Measurements from ENCODE around the gene ATXN7. TPM values are rescaled to one million over a fixed set of nuclear protein-coding genes. Genes with fewer than 3 reads are reported as not detected.

The ATXN7 gene
- total RNA-seq, 4 donors from 2014 or later = 29.2 to 44.2 (median 38.3) TPM

DNA sequence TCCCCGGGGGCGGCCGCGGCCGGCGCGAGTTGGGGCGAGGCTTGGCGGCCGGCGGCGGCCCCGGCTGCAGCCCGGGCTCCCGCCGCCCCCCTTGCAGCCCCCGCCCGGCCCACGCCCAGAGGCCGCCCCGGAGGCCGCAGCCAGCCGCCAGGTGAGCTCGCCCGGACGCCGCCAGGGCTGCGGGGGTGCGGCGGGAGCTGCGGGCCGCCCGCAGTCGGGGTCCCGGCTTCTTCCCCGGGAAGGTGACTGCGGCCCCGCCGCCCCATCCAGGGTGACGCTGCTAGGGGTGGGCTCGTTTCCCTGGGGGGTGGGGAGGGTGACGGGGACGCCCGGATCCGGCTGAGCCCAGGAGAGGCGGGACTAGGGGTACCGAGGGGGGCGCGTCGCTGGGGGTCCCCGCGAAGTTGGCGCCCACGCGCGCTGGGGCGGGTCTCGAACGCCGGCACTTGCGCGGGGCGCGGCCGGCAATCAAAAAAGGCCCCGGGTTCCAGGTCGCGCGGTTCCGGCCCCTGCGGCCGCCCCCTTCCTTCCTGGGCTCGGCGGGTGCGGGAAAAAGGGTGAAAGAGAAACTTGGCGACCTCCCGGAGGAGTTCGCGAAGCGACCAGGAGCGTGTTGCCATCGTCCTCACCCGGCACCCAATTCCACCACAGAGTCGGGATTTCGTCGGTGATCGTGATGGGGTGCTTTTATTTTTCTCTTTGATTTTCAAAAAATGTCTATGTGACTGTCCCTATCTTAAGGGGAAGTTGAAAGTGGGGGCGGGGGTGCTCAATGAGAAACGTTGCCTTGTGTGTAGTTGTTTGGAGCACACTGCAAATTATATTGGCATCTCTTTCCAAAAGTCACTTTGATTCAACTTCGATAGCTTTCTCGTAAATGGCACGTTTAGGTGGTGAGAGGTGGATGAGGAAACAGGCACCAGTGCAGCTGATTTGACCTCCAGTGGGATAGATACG, 619 bp downstream of the ATXN7 start:
- Histone ChIP-seq H3K27me3 (no peaks in the 10 kb centered on the region), H3K4me3 (peak overlapping the region; percentile 81 to 99 (median 98)), H3K36me3 (no peaks in the 10 kb centered on the region), H3K9me3 (no peaks in the 10 kb centered on the region), H3K27ac (peak overlapping the region; percentile 67 to 96 (median 95)), H3K4me1 (peaks cover 0 to 37% (median 8%) of the 10 kb centered on the region in 4 donors)
- WGBS, 2 donors = 0 to 1% methylated on average over 49 to 54 of the region's 93 CpGs
- DNase-seq (ENCODE audit: low spot score in 2 of 2) = peak in 1 of 2 donors; percentile 58
- TF ChIP-seq POLR2A (IDR thresholded peaks at IDR 0.05) = no peak
- TF ChIP-seq EP300 (IDR thresholded peaks at IDR 0.05) = peak in 1 of 2 donors; percentile 10
- TF ChIP-seq CTCF (IDR thresholded peaks at IDR 0.05) = no peak

- H3K27ac ChIP-seq = peak overlapping the region; percentile 67 to 96 (median 95)
- WGBS, 2 donors = 2 to 6% methylated on average over 3 of the region's 3 CpGs
- H3K9me3 ChIP-seq = no peaks in the 10 kb centered on the region
- DNase-seq (ENCODE audit: low spot score in 2 of 2) = no peak
- H3K36me3 ChIP-seq = no peaks in the 10 kb centered on the region
- no peak for TF ChIP-seq POLR2A (IDR thresholded peaks at IDR 0.05)
- no peak for TF ChIP-seq CTCF (IDR thresholded peaks at IDR 0.05)
- no peak for TF ChIP-seq EP300 (IDR thresholded peaks at IDR 0.05)
- peak overlapping the region; percentile 81 to 99 (median 98) for H3K4me3 ChIP-seq
- no peaks in the 10 kb centered on the region for H3K27me3 ChIP-seq
- H3K4me1 ChIP-seq = peaks cover 0 to 37% (median 8%) of the 10 kb centered on the region in 4 donors
Observed at GRCh38 chr3:63864965-63865327, 1.3 kb downstream of the ATXN7 start.

GRCh38 chr3:63867225-63867624, 3.6 kb downstream of the ATXN7 start:
- DNase-seq (ENCODE audit: low spot score in 2 of 2) = no peak
- no peak overlapping the region for H3K27ac ChIP-seq
- H3K36me3 ChIP-seq = no peaks in the 10 kb centered on the region
- peaks cover 0 to 31% (median 8%) of the 10 kb centered on the region in 4 donors for H3K4me1 ChIP-seq
- H3K4me3 ChIP-seq = no peak overlapping the region
- TF ChIP-seq EP300 (IDR thresholded peaks at IDR 0.05) (no peak), POLR2A (IDR thresholded peaks at IDR 0.05) (no peak), CTCF (IDR thresholded peaks at IDR 0.05) (no peak)
- 90 to 92% methylated on average over 1 of the region's 1 CpG for WGBS, 2 donors
- no peaks in the 10 kb centered on the region for H3K9me3 ChIP-seq
- H3K27me3 ChIP-seq = no peaks in the 10 kb centered on the region

DNA sequence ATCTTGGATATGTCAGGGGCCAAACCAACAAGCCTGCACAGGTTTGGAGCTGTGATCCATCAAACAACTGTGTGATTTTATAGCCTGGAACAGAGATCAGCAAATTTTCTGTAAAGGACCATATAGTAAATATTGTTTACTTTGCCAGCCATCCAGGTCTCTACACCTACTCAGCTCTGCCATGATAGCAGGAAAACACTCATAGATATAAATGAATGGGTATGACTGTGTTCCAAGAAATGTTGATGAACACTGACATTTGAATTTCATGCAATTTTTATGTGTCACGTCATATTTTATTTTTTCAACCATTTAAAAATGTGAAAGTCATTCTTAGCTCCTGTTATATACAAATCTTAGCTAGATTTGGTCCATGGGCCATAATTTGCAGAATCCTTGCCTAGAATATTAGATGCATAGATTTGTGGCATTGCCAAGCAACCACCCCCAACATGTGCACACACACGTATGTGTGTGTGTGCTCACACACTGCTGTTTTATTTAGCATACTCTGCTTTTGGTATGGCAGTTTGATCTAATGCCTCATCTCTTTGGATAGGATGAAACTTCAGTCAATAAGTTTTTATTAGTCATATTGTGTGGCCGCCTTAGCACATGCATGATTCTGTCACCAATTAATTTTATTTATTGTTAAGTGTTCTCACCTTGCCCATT, 6.4 kb downstream of the ATXN7 start:
- DNase-seq (ENCODE audit: low spot score in 2 of 2) = no peak
- TF ChIP-seq POLR2A (IDR thresholded peaks at IDR 0.05) = no peak
- TF ChIP-seq EP300 (IDR thresholded peaks at IDR 0.05) = no peak
- no peak for TF ChIP-seq CTCF (IDR thresholded peaks at IDR 0.05)
- H3K4me1 ChIP-seq = peaks cover 0 to 20% (median 1%) of the 10 kb centered on the region in 4 donors
- no peaks in the 10 kb centered on the region for H3K27me3 ChIP-seq
- H3K4me3 ChIP-seq = no peak overlapping the region
- no peaks in the 10 kb centered on the region for H3K9me3 ChIP-seq
- WGBS, 2 donors = 66 to 74% methylated on average over 3 of the region's 3 CpGs
- H3K27ac ChIP-seq = no peak overlapping the region
- H3K36me3 ChIP-seq = no peaks in the 10 kb centered on the region

GRCh38 chr3:63870615-63871005, 6.9 kb downstream of the ATXN7 start:
- WGBS, 2 donors = 64 to 65% methylated on average over 2 of the region's 2 CpGs
- H3K27ac ChIP-seq = no peak overlapping the region
- no peak for DNase-seq (ENCODE audit: low spot score in 2 of 2)
- TF ChIP-seq EP300 (IDR thresholded peaks at IDR 0.05) (no peak), CTCF (IDR thresholded peaks at IDR 0.05) (no peak)
- no peak overlapping the region for H3K4me3 ChIP-seq
- peaks cover 0 to 15% (median 0%) of the 10 kb centered on the region in 4 donors for H3K4me1 ChIP-seq
- no peaks in the 10 kb centered on the region for H3K36me3 ChIP-seq
- H3K27me3 ChIP-seq = no peaks in the 10 kb centered on the region
- H3K9me3 ChIP-seq = no peaks in the 10 kb centered on the region
